ENCODE data around the gene CBARP. TPM values are rescaled to one million over a fixed set of nuclear protein-coding genes. Genes with fewer than 3 reads are reported as not detected.

Gene CBARP
- total and polyA plus RNA-seq, 2 experiments from 2014 or later = 0.41 to 4.5 TPM

GRCh38 chr19:1226522-1227303 is 11.1 kb downstream of the CBARP start:
- no peak overlapping the region for H3K9ac ChIP-seq
- H2AFZ ChIP-seq = no peak overlapping the region
- H3K9me3 ChIP-seq (ENCODE audit: low read depth) = no peaks in the 10 kb centered on the region
- no peak for DNase-seq
- no peaks in the 10 kb centered on the region for H3K4me1 ChIP-seq (ENCODE audit: insufficient read depth)
- H3K79me2 ChIP-seq (ENCODE audit: insufficient read depth) = no peaks in the 10 kb centered on the region
- H3K9me2 ChIP-seq (ENCODE audit: insufficient read depth) = no peaks in the 10 kb centered on the region
- no peak overlapping the region for H3K4me2 ChIP-seq (ENCODE audit: unreplicated experiment)
- 94 to 96% methylated on average over 33 to 45 of the region's 50 CpGs for WGBS, 2 experiments (ENCODE audit: low coverage in 1 of 2, low lambda C conversion rate in 2 of 2, missing lambda C conversion rate in 2 of 2)
- 0 out of 2 replicates have a peak, but pooled peaks cover 3% of the 10 kb centered on the region for H3K36me3 ChIP-seq (ENCODE audit: low read depth)
- no peaks in the 10 kb centered on the region for H3F3A ChIP-seq (ENCODE audit: insufficient read depth)
- in situ Hi-C loops (cut with MboI) = no loop called here
- H4K20me1 ChIP-seq (ENCODE audit: insufficient read depth) = no peaks in the 10 kb centered on the region
- H3K4me3 ChIP-seq = no peak overlapping the region
- no peaks in the 10 kb centered on the region for H3K27me3 ChIP-seq (replicated peaks; ENCODE audit: insufficient read depth)
- no peak overlapping the region for H3K27ac ChIP-seq
- TF ChIP-seq EZH2 (IDR thresholded peaks at IDR 0.05; ENCODE audit: insufficient read depth, poor library complexity, severe bottlenecking) (no peak), EZH2phosphoT487 (IDR thresholded peaks at IDR 0.05; ENCODE audit: insufficient read depth, low read depth) (no peak)

DNA sequence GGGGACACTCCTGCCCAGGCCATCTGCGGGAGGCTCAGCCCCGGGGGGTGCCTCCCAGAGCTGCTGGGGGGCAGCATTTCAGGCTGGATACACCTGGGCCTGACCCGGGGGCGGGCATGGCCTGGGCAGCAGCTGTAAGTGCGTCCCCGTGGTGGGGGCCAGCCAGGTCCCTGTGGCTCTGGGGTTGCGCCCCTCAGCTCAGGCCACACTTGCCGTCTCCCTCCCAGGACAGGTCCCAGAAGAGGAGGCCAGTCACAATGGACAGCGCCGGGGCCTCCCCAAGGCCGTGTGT is 11.6 kb downstream of the CBARP start:
- 91 to 92% methylated on average over 9 to 11 of the region's 11 CpGs for WGBS, 2 experiments (ENCODE audit: low coverage in 1 of 2, low lambda C conversion rate in 2 of 2, missing lambda C conversion rate in 2 of 2)
- no peak for DNase-seq
- no peaks in the 10 kb centered on the region for H3F3A ChIP-seq (ENCODE audit: insufficient read depth)

DNA sequence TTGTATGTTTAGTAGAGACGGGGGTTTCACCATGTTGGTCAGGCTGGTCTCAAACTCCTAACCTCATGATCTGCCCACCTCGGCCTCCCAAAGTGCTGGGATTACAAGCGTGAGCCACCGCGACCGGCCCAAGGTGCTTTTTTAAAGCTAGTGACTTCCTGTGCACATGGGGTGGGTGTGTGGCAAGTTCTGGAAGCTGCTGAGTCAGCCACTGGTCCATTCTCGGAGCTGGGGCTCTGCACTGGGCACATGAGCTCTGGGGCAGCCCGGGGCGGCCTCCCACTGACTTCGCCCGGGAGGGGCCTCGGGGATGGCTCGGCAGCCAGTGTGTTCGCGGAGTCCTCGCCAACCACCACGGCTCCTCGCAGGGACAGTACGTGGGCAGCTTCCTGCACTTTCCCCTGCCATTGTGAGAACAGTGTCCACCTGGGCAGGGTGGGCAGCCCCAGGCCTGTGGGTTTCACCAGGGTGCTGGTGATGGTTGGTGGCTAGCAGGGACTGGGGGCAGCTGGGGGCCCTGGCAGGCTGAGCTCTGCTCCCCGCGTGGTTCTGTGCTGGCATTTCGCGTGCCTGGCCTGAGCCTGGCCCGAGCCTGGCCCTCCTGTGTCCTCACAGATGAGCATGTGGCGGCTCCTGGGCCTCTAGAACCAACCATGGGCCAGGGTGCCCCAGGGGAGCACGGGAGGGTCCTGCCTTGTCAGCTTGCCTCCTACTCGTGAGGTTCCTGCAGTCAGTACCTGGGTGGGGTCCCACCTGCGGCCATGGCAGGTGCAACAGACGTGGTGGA is 12.2 kb downstream of the CBARP start:
- no peaks in the 10 kb centered on the region for H3K4me1 ChIP-seq (ENCODE audit: insufficient read depth)
- no peak overlapping the region for H3K27ac ChIP-seq
- peaks cover 3% of the 10 kb centered on the region; the same call in 1 of the 2 replicates for H3K36me3 ChIP-seq (ENCODE audit: low read depth)
- peaks cover 8% of the 10 kb centered on the region; the same call in 1 of the 2 replicates for H3K79me2 ChIP-seq (ENCODE audit: insufficient read depth)
- H4K20me1 ChIP-seq (ENCODE audit: insufficient read depth) = no peaks in the 10 kb centered on the region
- no peak for DNase-seq
- H3K9me3 ChIP-seq (ENCODE audit: low read depth) = no peaks in the 10 kb centered on the region
- in situ Hi-C loops (cut with MboI) = no loop called here
- H3K4me2 ChIP-seq (ENCODE audit: unreplicated experiment) = no peak overlapping the region
- no peak for TF ChIP-seq EZH2phosphoT487 (IDR thresholded peaks at IDR 0.05; ENCODE audit: insufficient read depth, low read depth)
- H3F3A ChIP-seq (ENCODE audit: insufficient read depth) = no peaks in the 10 kb centered on the region
- WGBS, 2 experiments (ENCODE audit: low coverage in 1 of 2, low lambda C conversion rate in 2 of 2, missing lambda C conversion rate in 2 of 2) = 88 to 90% methylated on average over 26 to 27 of the region's 29 CpGs
- no peaks in the 10 kb centered on the region for H3K9me2 ChIP-seq (ENCODE audit: insufficient read depth)
- H3K27me3 ChIP-seq (replicated peaks; ENCODE audit: insufficient read depth) = no peaks in the 10 kb centered on the region
- no peak overlapping the region for H3K4me3 ChIP-seq
- H3K9ac ChIP-seq = no peak overlapping the region
- no peak overlapping the region for H2AFZ ChIP-seq

More for the DNA sequence above, 11.6 kb downstream of the CBARP start:
- H3K4me3 ChIP-seq = no peak overlapping the region
- peaks cover 3% of the 10 kb centered on the region; the same call in 1 of the 2 replicates for H3K79me2 ChIP-seq (ENCODE audit: insufficient read depth)
- no peak overlapping the region for H3K27ac ChIP-seq
- TF ChIP-seq EZH2phosphoT487 (IDR thresholded peaks at IDR 0.05; ENCODE audit: insufficient read depth, low read depth) = no peak
- no peak for TF ChIP-seq EZH2 (IDR thresholded peaks at IDR 0.05; ENCODE audit: insufficient read depth, poor library complexity, severe bottlenecking)
- in situ Hi-C loops (cut with MboI) = no loop called here
- H3K36me3 ChIP-seq (ENCODE audit: low read depth) = peaks cover 3% of the 10 kb centered on the region; the same call in 1 of the 2 replicates
- H3K9me2 ChIP-seq (ENCODE audit: insufficient read depth) = no peaks in the 10 kb centered on the region
- H3K27me3 ChIP-seq (replicated peaks; ENCODE audit: insufficient read depth) = no peaks in the 10 kb centered on the region
- H3K9me3 ChIP-seq (ENCODE audit: low read depth) = no peaks in the 10 kb centered on the region
- H3K9ac ChIP-seq = no peak overlapping the region
- no peak overlapping the region for H2AFZ ChIP-seq
- H3K4me1 ChIP-seq (ENCODE audit: insufficient read depth) = no peaks in the 10 kb centered on the region
- H3K4me2 ChIP-seq (ENCODE audit: unreplicated experiment) = no peak overlapping the region
- no peaks in the 10 kb centered on the region for H4K20me1 ChIP-seq (ENCODE audit: insufficient read depth)

DNA sequence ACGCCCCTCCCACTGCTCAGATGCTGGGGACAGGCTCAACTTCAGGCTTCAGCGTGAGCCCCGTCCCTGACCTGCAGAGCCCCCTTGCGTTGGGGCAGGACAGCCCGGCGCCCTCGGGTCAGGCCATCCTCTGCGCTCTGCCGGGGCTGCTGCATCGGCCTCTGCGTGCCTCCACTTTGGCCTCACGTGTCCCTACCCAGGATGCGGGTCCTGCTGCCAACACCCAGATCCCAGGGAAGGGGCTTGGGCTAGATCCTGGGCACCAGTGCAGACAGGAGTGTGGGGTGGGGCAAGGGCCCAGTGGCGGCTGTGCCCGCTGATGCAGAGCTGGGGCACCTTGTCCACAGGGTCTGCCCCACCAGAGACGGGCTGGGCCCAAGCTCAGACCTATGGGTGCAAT is 13.0 kb downstream of the CBARP start:
- Histone ChIP-seq H3K27ac (no peak overlapping the region), H3K27me3 (replicated peaks; ENCODE audit: insufficient read depth) (no peaks in the 10 kb centered on the region), H3F3A (ENCODE audit: insufficient read depth) (no peaks in the 10 kb centered on the region), H2AFZ (no peak overlapping the region), H3K36me3 (ENCODE audit: low read depth) (peaks cover 3% of the 10 kb centered on the region; the same call in 1 of the 2 replicates), H3K4me2 (ENCODE audit: unreplicated experiment) (no peak overlapping the region), H3K9me2 (ENCODE audit: insufficient read depth) (no peaks in the 10 kb centered on the region), H3K9ac (no peak overlapping the region), H3K9me3 (ENCODE audit: low read depth) (no peaks in the 10 kb centered on the region), H4K20me1 (ENCODE audit: insufficient read depth) (no peaks in the 10 kb centered on the region), H3K4me1 (ENCODE audit: insufficient read depth) (no peaks in the 10 kb centered on the region), H3K79me2 (ENCODE audit: insufficient read depth) (peaks cover 16% of the 10 kb centered on the region), H3K4me3 (no peak overlapping the region)
- in situ Hi-C loops (cut with MboI) = no loop called here
- 95 to 97% methylated on average over 16 of the region's 16 CpGs for WGBS, 2 experiments (ENCODE audit: low coverage in 1 of 2, low lambda C conversion rate in 2 of 2, missing lambda C conversion rate in 2 of 2)
- TF ChIP-seq EZH2phosphoT487 (IDR thresholded peaks at IDR 0.05; ENCODE audit: insufficient read depth, low read depth) (no peak), EZH2 (IDR thresholded peaks at IDR 0.05; ENCODE audit: insufficient read depth, poor library complexity, severe bottlenecking) (no peak)
- no peak for DNase-seq

All from GM23248 (cell line).